ENCODE results near the gene RTCA. TPM values are rescaled to one million over a fixed set of nuclear protein-coding genes. Genes with fewer than 3 reads are reported as not detected.
"Not testable (repeated sequence)": the region's sequence is repeated elsewhere in the genome, so short reads cannot be mapped to it uniquely, and the experiment has no call there.

Gene RTCA
- polyA plus RNA-seq, 2 of the 4 experiments (the other 2 are of a cell fraction): 23.8 to 39.5 TPM

DNA sequence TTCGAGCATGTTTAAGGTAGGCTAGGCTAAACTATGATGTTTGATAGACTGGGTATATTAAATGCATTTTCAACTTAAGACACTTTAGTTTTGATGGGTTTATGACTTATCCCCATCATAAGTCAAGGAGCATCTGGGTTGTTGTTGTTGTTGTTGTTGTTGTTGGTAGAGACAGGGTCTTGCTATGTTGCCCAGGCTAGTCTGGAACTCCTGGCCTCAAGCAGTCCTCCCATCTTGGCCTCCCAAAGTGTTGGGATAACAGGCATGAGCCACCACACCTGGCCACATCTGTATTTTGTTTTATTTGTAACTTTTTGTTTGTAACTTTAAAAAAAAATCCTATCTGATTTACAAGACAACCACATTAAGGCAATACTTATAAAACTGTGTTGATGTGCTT is 33.9 kb upstream of the RTCA start:
- CTCF ChIA-PET: no interaction called here
- POLR2A ChIA-PET: no interaction called here
- Histone ChIP-seq H3K4me1 (no peaks in the 10 kb centered on the region), H3K4me3 (no peak overlapping the region), H3K9me3 (no peaks in the 10 kb centered on the region), H3K27ac (no peak overlapping the region), H3K4me2 (no peak overlapping the region)
- ATAC-seq (no peak), DNase-seq (ENCODE audit: low read depth in 1 of 2, low spot score in 1 of 2) (no peak), FAIRE-seq (no peak)
- TF ChIP-seq PBX3 (IDR thresholded peaks at IDR 0.05) (no peak), ZC3H11A (IDR thresholded peaks at IDR 0.05) (no peak), RNF2 (IDR thresholded peaks at IDR 0.05; ENCODE audit: borderline replicate concordance, low read depth) (no peak), SMC3 (IDR thresholded peaks at IDR 0.05) (no peak), EHMT2 (IDR thresholded peaks at IDR 0.05; ENCODE audit: low read depth) (no peak), MAZ (IDR thresholded peaks at IDR 0.05; ENCODE audit: borderline replicate concordance, low read depth, low read length) (no peak), PHF8 (IDR thresholded peaks at IDR 0.05; ENCODE audit: borderline replicate concordance, low read depth) (no peak), FOXS1 (CRISPR knock-in tag; IDR thresholded peaks at IDR 0.05) (no peak), CBX2 (IDR thresholded peaks at IDR 0.05; ENCODE audit: borderline replicate concordance, low read depth) (no peak), KDM5A (IDR thresholded peaks at IDR 0.05) (no peak), HOXB5 (CRISPR knock-in tag; IDR thresholded peaks at IDR 0.05) (no peak), RCOR1 (IDR thresholded peaks at IDR 0.05; ENCODE audit: low read depth, low read length) (no peak), TP53 (CRISPR knock-in tag; IDR thresholded peaks at IDR 0.05) (no peak)
- 100% methylated on average over 1 of the region's 1 CpG for WGBS (ENCODE audit: missing lambda C conversion rate)

GRCh38 chr1:100233566-100233965 is 32.5 kb upstream of the RTCA start:
- H3K4me2 ChIP-seq; DNase-seq (ENCODE audit: low read depth in 1 of 2, low spot score in 1 of 2); POLR2A ChIA-PET; H3K4me1 ChIP-seq; ATAC-seq; FAIRE-seq; H3K27ac ChIP-seq; H3K9me3 ChIP-seq; H3K4me3 ChIP-seq; CTCF ChIA-PET: not testable (repeated sequence)
- WGBS (ENCODE audit: missing lambda C conversion rate): 88% methylated on average over 4 of the region's 4 CpGs

DNA sequence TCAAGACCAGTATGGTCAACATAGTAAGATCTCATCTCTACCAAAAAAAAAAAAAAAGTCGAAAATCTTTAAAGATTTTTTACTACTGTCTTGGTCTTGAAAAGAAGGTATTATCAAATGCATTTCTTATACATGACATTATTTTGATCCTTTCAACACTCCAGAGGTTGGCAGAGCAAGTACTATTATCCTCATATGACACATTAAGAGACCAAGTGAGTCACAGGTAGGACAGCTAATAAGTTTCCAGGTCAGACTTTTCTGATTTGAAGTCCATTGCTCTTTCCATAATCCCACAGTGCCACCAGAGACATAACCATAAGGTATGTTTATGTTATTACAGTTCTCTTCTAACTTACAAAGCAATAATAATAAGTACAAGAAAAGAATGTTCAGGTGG is 31.6 kb upstream of the RTCA start:
- CTCF ChIA-PET: no interaction called here
- Histone ChIP-seq H3K27ac (no peak overlapping the region), H3K4me1 (no peaks in the 10 kb centered on the region), H3K4me2 (no peak overlapping the region), H3K9me3 (no peaks in the 10 kb centered on the region), H3K4me3 (no peak overlapping the region)
- FAIRE-seq (no peak), DNase-seq (ENCODE audit: low read depth in 1 of 2, low spot score in 1 of 2) (no peak), ATAC-seq (no peak)
- WGBS (ENCODE audit: missing lambda C conversion rate): 96% methylated on average over 1 of the region's 1 CpG
- POLR2A ChIA-PET: no interaction called here
- no peak for TF ChIP-seq REST (IDR thresholded peaks at IDR 0.05)
- no peak for TF ChIP-seq KDM5A (IDR thresholded peaks at IDR 0.05)
- no peak for TF ChIP-seq NPAS2 (CRISPR knock-in tag; IDR thresholded peaks at IDR 0.05; ENCODE audit: borderline replicate concordance)
- no peak for TF ChIP-seq RCOR1 (IDR thresholded peaks at IDR 0.05; ENCODE audit: low read depth, low read length)
- TF ChIP-seq ZSCAN20 (CRISPR knock-in tag; IDR thresholded peaks at IDR 0.05): no peak
- no peak for TF ChIP-seq FOXS1 (CRISPR knock-in tag; IDR thresholded peaks at IDR 0.05)
- TF ChIP-seq CBX2 (IDR thresholded peaks at IDR 0.05; ENCODE audit: borderline replicate concordance, low read depth): no peak
- TF ChIP-seq FOSL2 (IDR thresholded peaks at IDR 0.05): no peak
- TF ChIP-seq FOSL2 (CRISPR knock-in tag; IDR thresholded peaks at IDR 0.05): no peak
- TF ChIP-seq CHD2 (IDR thresholded peaks at IDR 0.05; ENCODE audit: low read length, partially characterized antibody): no peak
- TF ChIP-seq HEYL (CRISPR knock-in tag; IDR thresholded peaks at IDR 0.05): no peak
- TF ChIP-seq NFE2L2 (conservative IDR thresholded peaks at IDR 0.05; ENCODE audit: low read length): no peak

Data from A549 (cell line).